Astrocyte of the hippocampus (primary cell): ENCODE measurements around the gene FTSJ3.

Source experiments
- DNase-seq: peaks from one replicate; pipeline ENCODE4 v3.0.0; 2011; ENCODE audit warnings: low read depth, low spot score

FTSJ3 gene

GRCh38 chr17:63786117-63786516 lies 41.3 kb downstream of the FTSJ3 start:
- DNase-seq: no peak

GRCh38 chr17:63785556-63785955 lies 41.9 kb downstream of the FTSJ3 start:
- DNase-seq: peak; percentile 31

GRCh38 chr17:63783522-63783921 lies 43.9 kb downstream of the FTSJ3 start:
- DNase-seq: no peak

- no peak for DNase-seq
Measured at GRCh38 chr17:63780928-63781327, 46.5 kb downstream of the FTSJ3 start.

GRCh38 chr17:63780507-63780906 lies 47.0 kb downstream of the FTSJ3 start:
- DNase-seq: peak; percentile 13

- DNase-seq: peak; percentile 14
Measured at GRCh38 chr17:63775420-63775819, 52.0 kb downstream of the FTSJ3 start.

- DNase-seq: peak; percentile 27
Measured at GRCh38 chr17:63774969-63775265, 52.5 kb downstream of the FTSJ3 start.

GRCh38 chr17:63774141-63774968 lies 53.1 kb downstream of the FTSJ3 start, which contains the start of gene DDX42:
TSS of gene DDX42 (plus strand) at chr17:63774170. CDS start at chr17:63787050, 12,880 bp downstream.
- DNase-seq: peak; percentile 77

- peak; percentile 100 for DNase-seq
Measured at GRCh38 chr17:63773272-63774140, 54.0 kb downstream of the FTSJ3 start, which contains the start of gene CCDC47. TSS of gene CCDC47 (minus strand) at chr17:63773597. CDS start at chr17:63766175, 7,422 bp downstream.

GRCh38 chr17:63772801-63773271 lies 54.6 kb downstream of the FTSJ3 start:
- peak; percentile 43 for DNase-seq
